Mesothelial cell of epicardium (in vitro differentiated cells): ENCODE results near the gene SEC24D. TPM values are rescaled to one million over a fixed set of nuclear protein-coding genes. Genes with fewer than 3 reads are reported as not detected.

Experiments
- DNase-seq, 2 experiments: peaks; one replicate each; pipeline ENCODE4 v3.0.0; 2021; ENCODE audit warnings: low spot score in 2 of 2; ENCODE audit not compliant: unreplicated experiment in 2 of 2
- H3K27ac Mint-ChIP-seq: 2 replicates; pipeline ENCODE4 v1.8.0; 2021; ENCODE audit warnings: mixed read lengths
- H3K27me3 Mint-ChIP-seq: 2 replicates; pipeline ENCODE4 v1.8.0; 2021; ENCODE audit warnings: low read depth, mixed read lengths
- H3K36me3 Mint-ChIP-seq: 2 replicates; pipeline ENCODE4 v1.8.0; 2021; ENCODE audit warnings: mixed read lengths
- H3K4me1 Mint-ChIP-seq: 2 replicates; pipeline ENCODE4 v1.8.0; 2021; ENCODE audit warnings: mixed read lengths
- H3K4me3 Mint-ChIP-seq: 2 replicates; pipeline ENCODE4 v1.8.0; 2021; ENCODE audit warnings: mild to moderate bottlenecking, moderate library complexity, mixed read lengths
- H3K9me3 Mint-ChIP-seq: 2 replicates; pipeline ENCODE4 v1.8.0; 2021; ENCODE audit warnings: mixed read lengths
- CTCF ChIP-seq: fragments of 200-600 bp; sonication (generic); IDR thresholded peaks from one replicate; pipeline ENCODE4 v1.5.0; 2021; ENCODE audit warnings: antibody characterized with exemption; ENCODE audit not compliant: unreplicated experiment
- total RNA-seq: library from RNA; stranded (reverse); gene quantifications from 3 replicates; pipeline ENCODE4 v1.2.1, GENCODE V29; 2021

Gene SEC24D
- total RNA-seq, 1 donor from 2014 or later = 87.6 TPM

- Mint-ChIP-seq H3K9me3 (no peaks in the 10 kb centered on the region), H3K27me3 (no peaks in the 10 kb centered on the region), H3K36me3 (peaks cover 33% of the 10 kb centered on the region), H3K4me3 (no peak overlapping the region), H3K4me1 (peaks cover 3% of the 10 kb centered on the region), H3K27ac (no peak overlapping the region)
- no peak for DNase-seq
- TF ChIP-seq CTCF = no peak
These were observed 106.3 kb downstream of the SEC24D start for GRCh38 chr4:118729287-118730286.

DNA sequence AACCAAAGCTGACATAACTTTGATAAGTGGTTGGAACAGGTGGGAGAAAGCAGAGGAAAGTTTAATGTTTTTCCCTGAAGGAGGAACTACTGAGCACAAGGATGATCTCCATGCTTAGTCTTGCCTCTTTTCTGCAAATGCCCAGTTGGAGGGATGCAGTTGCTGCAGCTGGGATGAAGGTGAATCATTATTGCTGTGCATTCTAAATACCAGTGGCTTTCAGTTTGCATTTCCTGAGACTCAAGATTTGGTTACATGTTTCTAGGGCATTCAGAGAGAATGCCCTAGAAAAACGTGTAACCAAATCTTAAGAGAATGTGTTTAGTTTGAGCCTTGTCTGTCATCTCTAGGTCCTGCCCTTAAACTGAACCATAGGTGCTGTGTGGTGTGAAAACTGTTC, 108.6 kb downstream of the SEC24D start:
- no peaks in the 10 kb centered on the region for H3K27me3 Mint-ChIP-seq
- no peak overlapping the region for H3K4me3 Mint-ChIP-seq
- no peak for DNase-seq
- H3K36me3 Mint-ChIP-seq = peaks cover 27% of the 10 kb centered on the region
- no peak for TF ChIP-seq CTCF
- no peaks in the 10 kb centered on the region for H3K9me3 Mint-ChIP-seq
- no peaks in the 10 kb centered on the region for H3K4me1 Mint-ChIP-seq
- no peak overlapping the region for H3K27ac Mint-ChIP-seq

DNA sequence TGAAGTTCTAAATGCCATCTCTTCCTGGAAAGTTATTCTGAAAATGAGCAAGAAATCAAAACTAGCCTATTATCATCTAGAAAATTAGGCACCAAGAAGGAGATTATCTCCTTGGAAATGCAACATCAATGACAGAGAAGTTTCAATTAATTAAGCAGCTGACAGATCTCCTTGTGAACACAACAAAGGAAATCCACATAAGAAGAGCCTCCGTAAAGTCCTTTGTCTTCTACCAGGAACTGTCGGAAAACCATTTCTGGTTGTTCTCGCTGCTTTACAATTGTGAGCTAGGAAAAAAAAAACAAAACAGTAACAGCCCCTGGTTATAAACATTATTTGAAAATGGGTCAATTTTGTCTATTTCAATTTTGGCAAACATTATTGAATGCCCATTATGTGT, 112.6 kb downstream of the SEC24D start:
- no peak overlapping the region for H3K4me3 Mint-ChIP-seq
- H3K36me3 Mint-ChIP-seq = peaks cover 31% of the 10 kb centered on the region
- H3K4me1 Mint-ChIP-seq = no peaks in the 10 kb centered on the region
- DNase-seq = no peak
- TF ChIP-seq CTCF = no peak
- H3K27me3 Mint-ChIP-seq = no peaks in the 10 kb centered on the region
- no peaks in the 10 kb centered on the region for H3K9me3 Mint-ChIP-seq
- no peak overlapping the region for H3K27ac Mint-ChIP-seq

GRCh38 chr4:118721752-118722151, 114.2 kb downstream of the SEC24D start:
- H3K9me3 Mint-ChIP-seq = no peaks in the 10 kb centered on the region
- no peak for TF ChIP-seq CTCF
- DNase-seq = no peak
- H3K27me3 Mint-ChIP-seq = no peaks in the 10 kb centered on the region
- no peaks in the 10 kb centered on the region for H3K4me1 Mint-ChIP-seq
- H3K27ac Mint-ChIP-seq = no peak overlapping the region
- H3K36me3 Mint-ChIP-seq = peaks cover 36% of the 10 kb centered on the region
- H3K4me3 Mint-ChIP-seq = no peak overlapping the region

DNA sequence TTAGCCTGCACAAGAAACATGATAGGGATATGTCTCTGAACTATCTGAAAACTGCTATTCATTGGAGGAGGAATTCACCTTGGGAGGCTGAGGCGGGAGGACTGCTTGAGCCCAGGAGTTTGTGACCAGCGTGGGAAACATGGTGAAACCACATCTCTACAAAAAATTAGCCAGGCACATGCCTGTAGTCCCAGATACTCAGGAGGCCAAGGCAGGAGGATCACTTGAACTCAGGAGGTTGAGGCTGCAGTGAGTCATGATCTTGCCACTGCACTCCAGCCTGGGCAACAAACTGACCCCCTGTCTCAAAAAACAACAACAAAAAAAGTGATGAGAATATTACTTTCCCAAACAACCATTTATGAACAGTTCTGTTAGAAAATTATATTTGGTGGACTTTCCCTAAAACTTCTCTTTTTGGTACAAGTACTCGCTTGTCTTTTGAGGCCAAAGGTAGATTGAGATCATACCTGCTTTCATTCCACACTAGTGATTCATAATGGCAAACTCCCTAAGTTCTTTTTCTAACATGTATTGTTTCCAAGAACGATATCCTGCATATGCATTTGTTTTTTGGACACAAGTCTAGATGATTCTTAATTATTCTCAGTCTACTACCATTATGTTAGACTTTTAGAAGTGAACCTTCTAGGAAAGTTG, 117.3 kb downstream of the SEC24D start:
- Mint-ChIP-seq H3K27ac (no peak overlapping the region), H3K36me3 (peaks cover 20% of the 10 kb centered on the region), H3K27me3 (no peaks in the 10 kb centered on the region), H3K4me3 (no peak overlapping the region), H3K9me3 (no peaks in the 10 kb centered on the region), H3K4me1 (peaks cover 2% of the 10 kb centered on the region)
- DNase-seq = no peak
- TF ChIP-seq CTCF = no peak
